Measurements from ENCODE around the gene SLC25A43.
"Not testable (repeated sequence)": the region's sequence is repeated elsewhere in the genome, so short reads cannot be mapped to it uniquely, and the experiment has no call there.

The SLC25A43 gene

DNA sequence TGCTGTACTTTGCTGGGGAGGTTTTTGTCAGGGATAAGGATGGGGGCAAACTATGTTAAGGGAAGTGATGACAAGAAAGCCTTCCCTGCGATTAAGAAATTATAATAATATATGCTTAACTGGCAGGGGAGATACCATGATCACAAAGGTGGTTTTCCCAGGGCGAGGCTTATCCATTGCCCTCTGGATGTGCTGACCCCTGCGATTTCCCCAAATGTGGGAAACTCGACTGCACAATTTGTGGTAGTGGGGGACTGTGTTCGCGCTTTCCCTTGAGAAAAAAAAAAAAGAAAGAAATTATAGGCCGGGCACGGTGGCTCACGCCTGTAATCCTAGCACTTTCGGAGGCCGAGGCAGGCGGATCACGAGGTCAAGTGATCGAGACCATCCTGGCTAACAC lies 24.5 kb downstream of the SLC25A43 start:
- Mint-ChIP-seq H3K9me3 (ENCODE audit: low read depth) (no peaks in the 10 kb centered on the region), H3K36me3 (no peaks in the 10 kb centered on the region), H3K4me3 (no peak overlapping the region), H3K4me1 (ENCODE audit: low read depth) (peaks cover 21% of the 10 kb centered on the region), H3K27ac (no peak overlapping the region), H3K27me3 (no peaks in the 10 kb centered on the region)

DNA sequence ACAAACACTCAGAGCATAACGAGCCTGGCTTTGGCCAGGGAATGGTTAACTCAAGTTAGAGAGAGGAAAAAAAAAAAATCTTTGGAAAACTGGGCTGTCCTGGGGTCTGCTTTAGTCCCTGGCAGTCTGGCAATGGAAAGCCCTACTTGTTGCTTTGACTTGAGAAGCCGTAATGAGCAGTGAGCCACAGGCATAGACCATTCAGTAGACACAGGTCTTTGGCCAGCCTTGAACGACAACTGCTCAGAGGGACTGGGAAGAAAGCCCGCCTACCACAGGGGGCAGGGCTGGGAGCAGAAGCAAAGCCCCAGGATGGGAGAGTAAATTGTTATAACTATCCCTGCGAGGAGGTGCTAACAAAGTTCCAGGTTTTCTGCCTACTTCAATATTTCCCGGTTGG lies 25.9 kb downstream of the SLC25A43 start:
- no peak overlapping the region for H3K27ac Mint-ChIP-seq

DNA sequence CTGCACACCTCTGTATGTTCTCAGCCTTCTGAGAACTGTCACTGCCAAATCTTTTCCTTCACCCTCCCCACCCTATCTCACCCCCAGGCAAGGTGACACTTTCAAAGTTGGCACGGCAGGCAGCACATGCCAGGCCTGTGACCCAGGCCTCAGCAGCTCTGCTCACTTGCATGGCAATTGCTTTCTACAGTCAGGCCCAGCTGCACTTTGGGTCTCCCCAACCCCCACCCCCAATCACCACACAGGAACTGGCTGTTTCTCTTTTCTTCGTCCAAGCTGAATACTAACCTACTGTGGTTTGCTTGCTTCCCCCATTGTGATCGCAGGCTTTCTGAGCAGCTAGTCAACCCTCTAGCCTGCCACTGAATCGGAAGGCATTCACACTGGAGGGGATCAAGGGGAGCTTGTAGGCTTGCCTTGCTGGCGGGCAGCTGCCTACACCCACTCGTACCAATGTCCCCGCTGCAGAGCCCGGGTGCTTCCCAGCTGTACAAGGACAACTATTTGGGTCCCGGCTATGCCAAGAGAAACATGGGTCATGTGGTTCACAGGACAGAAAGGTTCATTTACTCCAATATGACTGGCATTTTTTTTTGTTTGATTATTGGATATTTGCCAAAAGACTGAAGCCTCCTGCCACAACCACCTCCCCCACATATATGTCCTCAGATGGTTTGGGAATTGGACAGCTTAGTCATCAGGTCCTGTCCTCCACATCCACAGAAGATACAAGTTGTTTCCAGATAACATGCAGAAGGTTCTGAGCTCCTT lies 28.1 kb downstream of the SLC25A43 start:
- no peaks in the 10 kb centered on the region for H3K36me3 Mint-ChIP-seq
- H3K4me3 Mint-ChIP-seq, result peak overlapping the region; percentile 59
- H3K27ac Mint-ChIP-seq, result peak overlapping the region; percentile 81
- peaks cover 21% of the 10 kb centered on the region for H3K4me1 Mint-ChIP-seq (ENCODE audit: low read depth)
- H3K27me3 Mint-ChIP-seq, result no peaks in the 10 kb centered on the region
- H3K9me3 Mint-ChIP-seq (ENCODE audit: low read depth), result no peaks in the 10 kb centered on the region

More for the DNA sequence above, 25.9 kb downstream of the SLC25A43 start:
- Mint-ChIP-seq H3K27me3 (no peaks in the 10 kb centered on the region), H3K4me3 (no peak overlapping the region), H3K9me3 (ENCODE audit: low read depth) (no peaks in the 10 kb centered on the region), H3K4me1 (ENCODE audit: low read depth) (peaks cover 21% of the 10 kb centered on the region), H3K36me3 (no peaks in the 10 kb centered on the region)

DNA sequence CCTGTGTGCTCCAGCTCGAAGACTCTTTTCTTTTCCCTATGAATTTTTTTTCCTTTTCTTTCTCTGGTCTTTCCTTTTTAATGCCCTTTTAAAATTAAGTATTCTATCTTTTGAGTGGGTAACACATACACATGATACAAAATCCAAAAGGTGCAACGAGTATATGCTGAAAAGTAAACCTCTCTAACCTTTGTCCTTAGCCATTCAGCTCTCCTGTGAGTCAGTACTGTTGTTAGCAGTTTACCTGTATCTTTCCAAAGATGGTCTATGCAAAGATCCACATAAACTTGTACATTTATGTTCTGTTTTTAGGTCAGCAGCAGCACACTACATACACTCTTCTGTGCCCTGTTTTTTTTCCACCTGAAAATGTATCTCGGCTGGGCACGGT lies 28.7 kb downstream of the SLC25A43 start:
- H3K4me3 Mint-ChIP-seq, result no peak overlapping the region
- H3K4me1 Mint-ChIP-seq (ENCODE audit: low read depth), result peaks cover 21% of the 10 kb centered on the region
- H3K27ac Mint-ChIP-seq, result no peak overlapping the region
- H3K9me3 Mint-ChIP-seq (ENCODE audit: low read depth), result no peaks in the 10 kb centered on the region
- no peaks in the 10 kb centered on the region for H3K36me3 Mint-ChIP-seq
- H3K27me3 Mint-ChIP-seq, result no peaks in the 10 kb centered on the region

DNA sequence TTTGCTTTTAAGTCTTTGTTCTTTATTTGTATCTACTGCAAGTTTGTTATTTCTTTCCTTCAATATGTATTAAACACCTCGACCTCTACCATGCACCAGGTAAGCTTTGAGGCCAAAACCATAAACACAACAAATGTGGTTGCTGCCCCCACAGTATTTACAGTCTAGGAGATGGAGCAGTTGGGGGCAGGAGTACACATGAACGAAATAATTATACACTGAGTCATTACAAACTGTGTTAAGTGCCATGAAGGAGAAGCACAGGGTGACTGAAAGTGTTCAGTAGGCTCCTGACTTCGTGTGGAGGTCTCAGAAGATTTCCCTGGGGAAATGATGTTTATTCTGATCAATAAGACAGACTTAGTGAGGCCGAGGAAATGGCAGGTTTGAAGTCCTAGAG lies 30.3 kb downstream of the SLC25A43 start:
- no peak overlapping the region for H3K4me3 Mint-ChIP-seq
- no peaks in the 10 kb centered on the region for H3K27me3 Mint-ChIP-seq
- peaks cover 5% of the 10 kb centered on the region for H3K36me3 Mint-ChIP-seq
- H3K9me3 Mint-ChIP-seq (ENCODE audit: low read depth), result no peaks in the 10 kb centered on the region
- H3K4me1 Mint-ChIP-seq (ENCODE audit: low read depth), result peaks cover 21% of the 10 kb centered on the region
- H3K27ac Mint-ChIP-seq, result no peak overlapping the region

DNA sequence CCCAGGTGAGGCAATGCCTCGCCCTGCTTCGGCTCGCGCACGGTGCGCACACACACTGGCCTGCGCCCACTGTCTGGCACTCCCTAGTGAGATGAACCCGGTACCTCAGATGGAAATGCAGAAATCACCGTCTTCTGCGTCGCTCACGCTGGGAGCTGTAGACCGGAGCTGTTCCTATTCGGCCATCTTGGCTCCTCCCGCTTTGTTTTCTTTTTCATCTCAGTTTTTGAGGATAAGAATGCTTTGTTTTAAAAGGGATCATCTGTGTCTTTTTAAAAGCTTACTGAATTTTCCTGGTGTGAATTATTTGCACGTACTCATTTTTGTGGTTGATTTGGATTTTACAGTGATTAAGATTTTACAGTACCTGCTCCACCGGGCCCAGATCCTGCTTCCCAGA lies 42.2 kb downstream of the SLC25A43 start:
- not testable (repeated sequence) for H3K27me3 Mint-ChIP-seq; H3K27ac Mint-ChIP-seq; H3K4me1 Mint-ChIP-seq (ENCODE audit: low read depth); H3K36me3 Mint-ChIP-seq; H3K9me3 Mint-ChIP-seq (ENCODE audit: low read depth)
- peak overlapping the region; percentile 30 for H3K4me3 Mint-ChIP-seq

DNA sequence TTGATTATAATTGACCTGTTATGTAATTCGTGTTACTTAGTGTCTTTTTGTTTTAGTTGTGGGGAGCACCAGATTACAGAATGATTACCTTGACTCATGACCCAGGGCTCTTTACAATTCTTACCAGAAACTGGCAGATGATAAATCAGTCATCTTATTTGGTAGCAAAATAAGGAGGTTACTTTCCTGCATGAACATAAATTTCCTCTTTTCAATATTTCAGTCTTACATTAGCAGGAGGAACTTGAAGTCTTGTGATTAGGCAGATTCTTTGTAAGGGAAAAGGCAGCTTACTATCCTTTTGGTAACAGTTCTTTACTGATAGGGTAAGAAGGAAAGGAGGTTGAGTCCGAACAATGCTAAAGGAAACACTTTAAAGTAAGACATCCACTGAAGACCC lies 43.1 kb downstream of the SLC25A43 start:
- Mint-ChIP-seq H3K4me3 (no peak overlapping the region), H3K27ac (no peak overlapping the region), H3K9me3 (ENCODE audit: low read depth) (no peaks in the 10 kb centered on the region), H3K4me1 (ENCODE audit: low read depth) (no peaks in the 10 kb centered on the region), H3K36me3 (peaks cover 3% of the 10 kb centered on the region), H3K27me3 (no peaks in the 10 kb centered on the region)

DNA sequence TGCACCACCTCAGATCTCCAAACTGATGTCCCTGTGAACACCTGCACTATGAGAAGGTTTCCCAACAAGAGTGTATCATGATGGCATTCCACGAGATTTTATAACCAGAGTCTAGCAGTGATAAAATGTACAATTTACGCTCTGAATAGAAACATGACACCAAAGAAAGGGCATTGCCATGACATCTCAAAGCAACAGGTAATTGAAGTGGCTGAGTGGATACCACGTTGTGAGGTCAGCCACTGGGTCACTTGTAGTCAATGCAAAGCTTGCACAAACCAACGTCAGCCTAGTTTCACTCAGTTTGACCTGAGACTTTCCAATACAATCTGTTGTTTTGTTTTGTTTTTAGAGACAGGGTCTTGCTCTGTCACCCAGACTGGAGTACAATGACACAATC lies 54.1 kb downstream of the SLC25A43 start:
- Mint-ChIP-seq H3K27me3 (no peaks in the 10 kb centered on the region), H3K9me3 (ENCODE audit: low read depth) (no peaks in the 10 kb centered on the region), H3K4me1 (ENCODE audit: low read depth) (no peaks in the 10 kb centered on the region), H3K4me3 (no peak overlapping the region), H3K27ac (no peak overlapping the region), H3K36me3 (peaks cover 8% of the 10 kb centered on the region)

DNA sequence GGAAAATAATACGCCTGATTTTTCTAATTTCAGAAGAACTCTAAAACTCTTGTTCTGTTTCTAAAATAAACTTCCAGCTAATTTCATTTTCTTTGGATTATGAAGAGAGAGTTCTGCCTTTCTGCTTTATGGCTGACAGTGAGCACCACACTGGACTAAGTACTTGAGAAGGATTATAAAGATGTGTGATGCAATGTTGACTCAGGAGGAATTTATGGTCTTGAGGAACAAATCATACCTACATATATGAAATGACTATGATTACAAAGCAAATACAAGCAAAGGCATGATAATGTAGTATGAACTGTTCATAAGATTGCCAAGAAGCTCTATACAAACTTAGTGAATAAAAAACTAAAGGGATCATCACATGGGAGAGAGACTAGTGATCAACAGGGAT lies 56.1 kb downstream of the SLC25A43 start:
- Mint-ChIP-seq H3K27me3 (no peaks in the 10 kb centered on the region), H3K27ac (no peak overlapping the region), H3K4me1 (ENCODE audit: low read depth) (no peaks in the 10 kb centered on the region), H3K4me3 (no peak overlapping the region), H3K36me3 (peaks cover 8% of the 10 kb centered on the region), H3K9me3 (ENCODE audit: low read depth) (no peaks in the 10 kb centered on the region)

DNA sequence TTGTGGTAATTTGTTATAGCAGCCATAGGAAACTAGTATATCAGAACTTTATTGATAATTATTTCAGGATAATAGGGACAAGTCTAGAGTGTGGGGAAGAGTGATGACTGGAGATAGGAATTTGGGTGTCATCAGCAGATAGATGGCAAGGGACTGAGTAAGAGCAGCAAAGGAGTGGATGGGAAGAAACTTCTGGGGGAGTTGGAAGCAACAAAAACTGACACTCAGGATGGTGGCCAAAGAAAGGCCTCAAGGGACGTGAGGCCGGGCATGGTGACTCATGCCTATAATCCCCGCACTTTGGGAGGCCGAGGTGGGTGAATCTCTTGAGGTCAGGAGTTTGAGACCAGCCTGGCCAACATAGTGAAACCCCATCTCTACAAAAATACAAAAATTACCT lies 60.0 kb downstream of the SLC25A43 start:
- Mint-ChIP-seq H3K27ac (no peak overlapping the region), H3K36me3 (peaks cover 3% of the 10 kb centered on the region), H3K9me3 (ENCODE audit: low read depth) (no peaks in the 10 kb centered on the region), H3K27me3 (no peaks in the 10 kb centered on the region), H3K4me3 (no peak overlapping the region), H3K4me1 (ENCODE audit: low read depth) (no peaks in the 10 kb centered on the region)

DNA sequence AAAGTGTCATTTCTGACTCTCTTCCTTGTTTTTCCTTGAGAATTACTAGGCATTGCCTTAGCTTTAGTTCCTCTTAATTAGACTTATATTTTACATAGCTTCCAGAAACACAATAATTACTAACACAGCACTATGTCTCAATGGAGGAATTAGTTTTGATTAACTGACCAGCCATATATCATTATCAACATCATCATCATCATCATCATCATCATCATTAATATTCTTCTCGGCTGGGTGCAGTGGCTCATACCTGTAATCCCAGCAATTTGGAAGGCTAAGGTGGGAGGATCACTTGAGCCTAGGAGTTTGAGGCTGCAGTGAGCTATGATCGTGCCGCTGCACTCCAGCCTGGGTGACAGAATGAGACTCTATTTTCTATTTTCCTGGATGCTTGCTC lies 66.4 kb downstream of the SLC25A43 start:
- Mint-ChIP-seq H3K36me3 (no peaks in the 10 kb centered on the region), H3K27me3 (no peaks in the 10 kb centered on the region), H3K4me1 (ENCODE audit: low read depth) (peaks cover 6% of the 10 kb centered on the region), H3K4me3 (no peak overlapping the region), H3K9me3 (ENCODE audit: low read depth) (no peaks in the 10 kb centered on the region), H3K27ac (no peak overlapping the region)

DNA sequence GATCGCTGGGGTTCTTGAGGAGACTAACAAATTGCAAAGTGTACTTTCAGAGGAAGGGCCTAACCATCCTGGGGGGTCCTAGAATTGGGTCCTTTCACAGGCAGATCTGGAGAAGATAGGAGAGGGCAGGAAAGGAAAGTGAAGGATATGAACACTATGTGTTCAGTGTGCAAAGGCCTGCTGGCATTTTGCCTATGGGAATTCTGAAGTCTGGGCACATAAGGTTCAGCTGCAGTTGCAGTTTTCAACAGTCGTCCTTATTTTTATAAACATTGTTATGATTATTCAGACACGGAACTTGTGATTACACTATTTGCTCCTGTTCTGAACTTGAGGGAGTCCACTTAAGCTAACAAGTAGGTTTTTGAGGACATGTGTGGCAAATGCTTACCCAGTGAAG lies 67.8 kb downstream of the SLC25A43 start:
- peaks cover 8% of the 10 kb centered on the region for H3K4me1 Mint-ChIP-seq (ENCODE audit: low read depth)
- H3K27ac Mint-ChIP-seq, result no peak overlapping the region
- no peaks in the 10 kb centered on the region for H3K9me3 Mint-ChIP-seq (ENCODE audit: low read depth)
- no peaks in the 10 kb centered on the region for H3K36me3 Mint-ChIP-seq
- H3K4me3 Mint-ChIP-seq, result no peak overlapping the region
- H3K27me3 Mint-ChIP-seq, result no peaks in the 10 kb centered on the region

DNA sequence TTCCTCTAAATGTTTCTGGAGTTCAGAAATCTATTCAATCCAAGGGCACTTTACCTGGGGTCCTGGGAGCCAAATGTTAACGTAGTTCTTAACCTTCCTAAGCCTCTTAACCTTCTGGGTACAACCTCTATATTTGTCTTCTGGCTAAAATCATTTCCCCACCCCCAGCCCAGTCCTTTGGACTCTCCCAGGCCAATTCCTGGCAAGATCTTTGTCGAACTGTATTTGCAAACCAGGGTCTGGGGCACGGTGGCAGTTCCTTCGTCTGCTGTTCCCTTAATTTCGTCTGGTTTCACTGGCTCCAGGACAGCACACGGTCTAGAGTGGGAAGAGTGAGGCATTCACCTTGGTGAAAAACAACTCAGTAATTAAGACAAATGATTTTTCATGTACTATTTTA lies 68.3 kb downstream of the SLC25A43 start:
- peaks cover 8% of the 10 kb centered on the region for H3K4me1 Mint-ChIP-seq (ENCODE audit: low read depth)
- H3K9me3 Mint-ChIP-seq (ENCODE audit: low read depth), result no peaks in the 10 kb centered on the region
- H3K27me3 Mint-ChIP-seq, result no peaks in the 10 kb centered on the region
- peak overlapping the region; percentile 88 for H3K4me3 Mint-ChIP-seq
- no peaks in the 10 kb centered on the region for H3K36me3 Mint-ChIP-seq
- H3K27ac Mint-ChIP-seq, result no peak overlapping the region

DNA sequence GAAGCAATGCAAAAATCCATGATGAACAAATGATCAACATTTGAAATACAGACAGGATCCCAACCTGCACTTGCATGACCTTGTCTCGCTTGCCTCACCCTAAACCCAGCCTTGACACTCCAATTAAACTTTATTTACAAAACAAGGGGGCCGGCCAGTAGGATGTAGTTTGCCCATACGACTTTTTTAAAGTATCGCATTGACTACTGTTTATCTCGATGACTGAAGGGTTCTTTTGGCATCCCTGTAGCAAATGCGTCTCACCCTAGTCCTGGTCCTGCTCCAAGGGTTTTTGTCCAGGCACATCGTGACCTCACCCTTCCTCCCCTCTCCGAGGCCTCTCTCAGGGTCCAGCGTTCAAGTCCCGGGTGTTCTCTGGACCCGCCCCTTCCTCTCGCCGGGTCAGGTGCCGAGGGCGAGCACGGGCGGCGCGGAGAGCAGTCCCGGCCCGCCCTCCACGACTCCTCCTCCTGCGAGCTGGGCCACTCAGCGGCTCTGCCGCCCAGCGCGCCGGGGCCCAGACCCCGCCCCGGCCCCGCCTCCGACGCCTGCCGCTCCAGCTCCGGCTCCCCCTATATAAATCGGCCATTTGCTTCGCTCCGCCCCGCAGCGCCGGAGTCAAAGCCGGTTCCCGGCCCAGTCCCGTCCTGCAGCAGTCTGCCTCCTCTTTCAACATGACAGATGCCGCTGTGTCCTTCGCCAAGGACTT lies 68.9 kb downstream of the SLC25A43 start, which contains the start of gene SLC25A5:
SLC25A5 (plus strand) TSS at position 603 of the 709 bp plus-strand sequence; CDS start at position 675, 72 bp downstream.
- Mint-ChIP-seq H3K27me3 (no peaks in the 10 kb centered on the region), H3K4me3 (peak within 1 kb of the TSS; percentile 88), H3K4me1 (ENCODE audit: low read depth) (peaks cover 8% of the 10 kb centered on the region), H3K36me3 (no peaks in the 10 kb centered on the region), H3K9me3 (ENCODE audit: low read depth) (no peaks in the 10 kb centered on the region), H3K27ac (peak within 1 kb of the TSS; percentile 92)

DNA sequence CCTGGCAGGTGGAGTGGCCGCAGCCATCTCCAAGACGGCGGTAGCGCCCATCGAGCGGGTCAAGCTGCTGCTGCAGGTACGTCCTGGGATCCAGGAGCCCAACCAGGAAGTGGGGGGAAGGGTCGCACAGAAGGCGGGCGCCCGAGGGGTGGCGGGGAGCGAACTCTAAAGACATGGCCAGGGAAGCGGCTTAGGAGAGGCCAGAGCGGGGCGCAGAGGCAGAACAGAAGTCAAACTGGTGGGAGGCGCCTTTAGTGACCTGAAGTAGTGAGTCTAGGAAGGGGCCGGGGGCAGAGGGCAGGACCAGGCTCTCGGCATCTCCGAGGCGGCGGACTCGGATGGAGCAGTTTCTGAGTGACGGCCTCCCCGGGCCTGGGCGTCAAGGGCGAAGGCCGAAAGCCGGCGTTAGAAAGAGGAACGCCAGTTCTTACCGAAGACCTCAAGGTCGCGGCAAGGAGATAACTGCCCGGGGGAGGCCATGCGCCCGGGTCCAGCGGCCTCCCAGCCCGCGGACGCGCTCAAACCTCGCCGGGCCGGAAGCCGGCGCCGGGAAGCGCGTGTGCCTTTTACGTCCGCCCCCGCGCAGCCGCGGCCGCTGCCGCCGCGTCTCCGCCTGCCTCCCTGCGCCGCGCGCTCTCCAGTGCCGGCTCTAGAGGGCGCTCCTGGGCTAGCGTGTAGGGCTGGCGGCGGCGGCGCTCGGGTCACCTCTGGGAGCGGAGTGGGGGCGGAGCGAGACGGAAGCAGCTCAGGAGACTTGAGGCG lies 69.6 kb downstream of the SLC25A43 start:
- Mint-ChIP-seq H3K27me3 (no peaks in the 10 kb centered on the region), H3K4me3 (peak overlapping the region; percentile 88), H3K36me3 (no peaks in the 10 kb centered on the region), H3K9me3 (ENCODE audit: low read depth) (no peaks in the 10 kb centered on the region), H3K27ac (peak overlapping the region; percentile 92), H3K4me1 (ENCODE audit: low read depth) (peaks cover 8% of the 10 kb centered on the region)

Data from activated naive CD8-positive, alpha-beta T cell (primary cell).